HepG2 (cell line): ENCODE measurements around the gene PXMP4. TPM values are rescaled to one million over a fixed set of nuclear protein-coding genes. Genes with fewer than 3 reads are reported as not detected.

Experiments
- AGO1 ChIP-seq: fragments of 200-400 bp; formaldehyde crosslinking; IDR thresholded peaks from 2 replicates; pipeline ENCODE4 v1.6.1; 2017; ENCODE audit warnings: mild to moderate bottlenecking, low read depth, low read length, moderate library complexity; ENCODE audit not compliant: poor library complexity, severe bottlenecking
- CHCHD3 ChIP-seq: sonication (generic); formaldehyde crosslinking; IDR thresholded peaks from 2 replicates; pipeline ENCODE4 v1.8.0; 2022; ENCODE audit warnings: mild to moderate bottlenecking, missing genetic modification reagents, moderate library complexity
- CHD2 ChIP-seq: IDR thresholded peaks from 2 replicates; pipeline ENCODE4 v1.6.1; 2011; ENCODE audit warnings: low read depth, low read length, improper control_type of control experiment
- CREB1 ChIP-seq, 2 experiments: fragments of 450-650 bp in 1 of 2; IDR thresholded peaks; 2 replicates each; pipeline ENCODE4 v1.6.1; 2016 to 2017; ENCODE audit warnings: control low read depth in 1 of 2, mild to moderate bottlenecking in 1 of 2, missing compliant biosample characterization in 1 of 2, missing genetic modification characterization in 1 of 2
- FOXP1 ChIP-seq, 2 experiments: fragments of 450-650 bp in 1 of 2; IDR thresholded peaks; 2 replicates each; pipeline ENCODE4 v1.6.1; 2017 to 2018; ENCODE audit warnings: antibody characterized with exemption in 1 of 2
- GTF2F1 ChIP-seq: fragments of 150-350 bp; IDR thresholded peaks from 2 replicates; pipeline ENCODE4 v1.6.1; 2014; ENCODE audit warnings: low read length
- HNRNPLL ChIP-seq: fragments of 200-400 bp; formaldehyde crosslinking; IDR thresholded peaks from 2 replicates; pipeline ENCODE4 v1.6.1; 2017; ENCODE audit warnings: mild to moderate bottlenecking, low read depth, low read length; ENCODE audit not compliant: poor library complexity, severe bottlenecking
- KDM5B ChIP-seq: sonication (generic); formaldehyde crosslinking; IDR thresholded peaks from 2 replicates; pipeline ENCODE4 v1.4.0; 2020; ENCODE audit warnings: missing genetic modification reagents, mild to moderate bottlenecking, borderline replicate concordance
- PCBP2 ChIP-seq: fragments of 200-400 bp; formaldehyde crosslinking; optimal IDR thresholded peaks from 2 replicates; pipeline ENCODE3; 2018; ENCODE audit warnings: low read length, low read depth; ENCODE audit not compliant: poor library complexity, severe bottlenecking
- RARG ChIP-seq: sonication (generic); formaldehyde crosslinking; IDR thresholded peaks from 2 replicates; pipeline ENCODE4 v1.4.0; 2020; ENCODE audit warnings: low read depth, mild to moderate bottlenecking, missing genetic modification reagents
- RBFOX2 ChIP-seq: fragments of 200-400 bp; formaldehyde crosslinking; IDR thresholded peaks from 2 replicates; pipeline ENCODE4 v1.6.1; 2017; ENCODE audit warnings: low read depth, mild to moderate bottlenecking, low read length
- ZFY ChIP-seq: sonication (generic); formaldehyde crosslinking; IDR thresholded peaks from 2 replicates; pipeline ENCODE4 v1.4.0; 2020; ENCODE audit warnings: missing genetic modification reagents
- ZMYM2 ChIP-seq: sonication (generic); formaldehyde crosslinking; IDR thresholded peaks from 2 replicates; pipeline ENCODE4 v1.8.0; 2022; ENCODE audit warnings: mild to moderate bottlenecking, missing genetic modification reagents
- ZSCAN12 ChIP-seq: sonication (generic); formaldehyde crosslinking; IDR thresholded peaks from 2 replicates; pipeline ENCODE4 v1.9.0; 2021; ENCODE audit warnings: mild to moderate bottlenecking, missing genetic modification reagents
- polyA plus RNA-seq, 8 experiments: library from polyadenylated mRNA; depleted of rRNA in 3 of 8; stranded (reverse) in 7 of 8; unstranded in 1 of 8; fragments of >200 nt; fragmentation: Illumina TruSeq in 4 of 8; extraction: Trizol in 4 of 8; gene quantifications; 2 replicates each; pipeline versions ENCODE4 v1.2.1 to v1.2.3, GENCODE V29; 2011 to 2016; ENCODE audit warnings: low read depth in 4 of 8, missing spikeins in 1 of 8, mixed read lengths in 1 of 8; ENCODE audit not compliant: insufficient read depth in 1 of 8
- total RNA-seq, 5 experiments: library from RNA; depleted of rRNA; stranded (reverse); fragments of >200 nt; fragmentation: Illumina TruSeq; extraction: Trizol; gene quantifications; 2 replicates each; pipeline ENCODE4 v1.2.3, GENCODE V29; 2016; ENCODE audit warnings: low read depth in 1 of 5
- TF ChIP-seq, protein P1 (sequence below): sonication (generic); formaldehyde crosslinking; IDR thresholded peaks from 2 replicates; pipeline ENCODE4 v1.4.0; 2020; ENCODE audit warnings: missing genetic modification reagents
- TF ChIP-seq, protein P2 (sequence below): conservative IDR thresholded peaks from 2 replicates; pipeline ENCODE4 v1.6.1; 2018; ENCODE audit warnings: missing genetic modification reagents
- TF ChIP-seq, protein P3 (sequence below): sonication (generic); formaldehyde crosslinking; IDR thresholded peaks from 2 replicates; pipeline ENCODE4 v1.8.0; 2022; ENCODE audit warnings: missing genetic modification reagents, low read depth, mild to moderate bottlenecking, borderline replicate concordance
- TF ChIP-seq, protein P4 (sequence below), 2 experiments: fragments of 450-650 bp in 1 of 2; sonication (generic) in 1 of 2; formaldehyde crosslinking; IDR thresholded peaks; 2 replicates each; pipeline versions ENCODE4 v1.5.0 to v1.8.0; 2020 to 2022; ENCODE audit warnings: mild to moderate bottlenecking in 1 of 2, missing genetic modification reagents in 1 of 2
- TF ChIP-seq, protein P5 (sequence below): IDR thresholded peaks from 2 replicates; pipeline ENCODE4 v1.6.1; 2016; ENCODE audit warnings: missing genetic modification reagents, missing compliant biosample characterization
- TF ChIP-seq, protein P6 (sequence below): sonication (generic); formaldehyde crosslinking; IDR thresholded peaks from 2 replicates; pipeline ENCODE4 v1.4.0; 2020; ENCODE audit warnings: missing genetic modification reagents
- TF ChIP-seq, protein P7 (sequence below): sonication (generic); formaldehyde crosslinking; IDR thresholded peaks from 2 replicates; pipeline ENCODE4 v1.5.1; 2020; ENCODE audit warnings: missing genetic modification reagents, mild to moderate bottlenecking, borderline replicate concordance

PXMP4 gene
- total and polyA plus RNA-seq, 2 of the 13 experiments (the other 11 are each of a cell fraction or from before 2014, with no cell fraction given): not detected

DNA sequence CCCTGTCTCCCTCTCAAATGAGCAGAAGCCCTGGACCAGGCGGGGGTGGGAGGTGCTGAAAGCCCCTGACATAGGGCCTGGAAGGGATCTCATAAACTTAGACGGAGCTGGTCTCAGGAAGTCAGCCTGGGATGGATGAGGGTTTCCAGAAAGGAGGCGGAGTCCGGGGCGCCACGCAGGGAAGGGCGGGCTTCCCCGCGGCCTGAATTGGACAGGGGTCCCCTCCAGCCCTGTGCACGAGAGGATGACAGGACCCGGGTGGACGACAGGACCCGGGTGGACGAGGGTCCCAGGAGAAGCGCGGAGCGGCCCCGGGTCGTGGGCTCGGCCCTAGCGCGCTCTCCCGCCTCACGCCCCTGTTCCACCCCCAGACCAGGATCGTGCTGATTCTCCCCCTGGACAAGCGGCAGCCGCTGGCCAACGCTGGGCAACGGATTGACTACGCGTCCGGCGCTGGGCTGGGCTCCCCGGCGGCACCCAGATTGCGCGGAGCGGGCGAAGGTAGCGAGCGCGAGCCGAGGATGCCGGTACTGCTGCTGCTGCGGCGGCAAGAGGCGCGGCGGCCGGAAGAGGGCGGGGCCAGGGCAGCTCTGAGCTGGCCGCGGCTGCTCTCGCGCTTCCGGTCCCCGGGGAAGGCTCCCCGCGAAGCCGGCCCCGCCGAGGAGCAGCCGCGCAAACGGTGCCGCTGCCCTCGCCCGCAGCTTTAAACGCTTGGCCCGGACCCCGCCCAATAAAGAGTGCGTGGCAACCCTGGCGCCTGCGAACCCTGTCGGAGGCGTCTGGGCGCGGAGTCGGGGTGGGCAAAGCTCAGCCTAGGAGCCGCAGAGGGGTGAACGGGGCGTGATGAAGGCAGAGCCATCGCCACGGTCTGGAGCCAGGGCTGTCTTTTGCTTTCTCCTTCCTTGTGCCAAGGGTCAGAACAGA is 56.7 kb downstream of the PXMP4 start (continued):
- TF ChIP-seq, protein P1, sequence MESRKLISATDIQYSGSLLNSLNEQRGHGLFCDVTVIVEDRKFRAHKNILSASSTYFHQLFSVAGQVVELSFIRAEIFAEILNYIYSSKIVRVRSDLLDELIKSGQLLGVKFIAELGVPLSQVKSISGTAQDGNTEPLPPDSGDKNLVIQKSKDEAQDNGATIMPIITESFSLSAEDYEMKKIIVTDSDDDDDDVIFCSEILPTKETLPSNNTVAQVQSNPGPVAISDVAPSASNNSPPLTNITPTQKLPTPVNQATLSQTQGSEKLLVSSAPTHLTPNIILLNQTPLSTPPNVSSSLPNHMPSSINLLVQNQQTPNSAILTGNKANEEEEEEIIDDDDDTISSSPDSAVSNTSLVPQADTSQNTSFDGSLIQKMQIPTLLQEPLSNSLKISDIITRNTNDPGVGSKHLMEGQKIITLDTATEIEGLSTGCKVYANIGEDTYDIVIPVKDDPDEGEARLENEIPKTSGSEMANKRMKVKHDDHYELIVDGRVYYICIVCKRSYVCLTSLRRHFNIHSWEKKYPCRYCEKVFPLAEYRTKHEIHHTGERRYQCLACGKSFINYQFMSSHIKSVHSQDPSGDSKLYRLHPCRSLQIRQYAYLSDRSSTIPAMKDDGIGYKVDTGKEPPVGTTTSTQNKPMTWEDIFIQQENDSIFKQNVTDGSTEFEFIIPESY (CRISPR knock-in tag): no peak; the same call in 1 of the 2 replicates
- TF ChIP-seq CHD2 (no peak), AGO1 (peak; percentile 99), GTF2F1 (no peak), ZMYM2 (peak; percentile 37; the same call in 1 of the 2 replicates), CHCHD3 (CRISPR knock-in tag) (peak; percentile 68; the same call in 1 of the 2 replicates), ZFY (CRISPR knock-in tag) (peak; percentile 82), RBFOX2 (peak; percentile 99), RARG (CRISPR knock-in tag) (no peak; the same call in 1 of the 2 replicates), HNRNPLL (peak; percentile 93), KDM5B (CRISPR knock-in tag) (peak; percentile 99), PCBP2 (no peak), FOXP1 (IDR thresholded peaks at IDR 0.05) (no peak), FOXP1 (CRISPR knock-in tag; IDR thresholded peaks at IDR 0.05) (no peak; the same call in 1 of the 2 replicates), CREB1 (IDR thresholded peaks at IDR 0.05) (no peak), CREB1 (CRISPR knock-in tag; IDR thresholded peaks at IDR 0.05) (no peak), ZSCAN12 (CRISPR knock-in tag) (0 out of 2 replicates have a peak, but pooled peaks have one; percentile 53)
- TF ChIP-seq, protein P2, sequence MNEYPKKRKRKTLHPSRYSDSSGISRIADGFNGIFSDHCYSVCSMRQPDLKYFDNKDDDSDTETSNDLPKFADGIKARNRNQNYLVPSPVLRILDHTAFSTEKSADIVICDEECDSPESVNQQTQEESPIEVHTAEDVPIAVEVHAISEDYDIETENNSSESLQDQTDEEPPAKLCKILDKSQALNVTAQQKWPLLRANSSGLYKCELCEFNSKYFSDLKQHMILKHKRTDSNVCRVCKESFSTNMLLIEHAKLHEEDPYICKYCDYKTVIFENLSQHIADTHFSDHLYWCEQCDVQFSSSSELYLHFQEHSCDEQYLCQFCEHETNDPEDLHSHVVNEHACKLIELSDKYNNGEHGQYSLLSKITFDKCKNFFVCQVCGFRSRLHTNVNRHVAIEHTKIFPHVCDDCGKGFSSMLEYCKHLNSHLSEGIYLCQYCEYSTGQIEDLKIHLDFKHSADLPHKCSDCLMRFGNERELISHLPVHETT: peak; percentile 78; the same call in 1 of the 2 replicates
- TF ChIP-seq, protein P3, sequence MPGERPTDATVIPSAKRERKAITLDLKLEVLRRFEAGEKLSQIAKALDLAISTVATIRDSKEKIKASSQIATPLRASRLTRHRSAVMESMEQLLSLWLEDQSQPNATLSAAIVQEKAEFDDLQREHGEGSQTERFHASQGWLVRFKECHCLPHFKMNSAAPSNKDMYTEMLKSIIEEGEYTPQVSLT (CRISPR knock-in tag): no peak
- TF ChIP-seq, protein P4, sequence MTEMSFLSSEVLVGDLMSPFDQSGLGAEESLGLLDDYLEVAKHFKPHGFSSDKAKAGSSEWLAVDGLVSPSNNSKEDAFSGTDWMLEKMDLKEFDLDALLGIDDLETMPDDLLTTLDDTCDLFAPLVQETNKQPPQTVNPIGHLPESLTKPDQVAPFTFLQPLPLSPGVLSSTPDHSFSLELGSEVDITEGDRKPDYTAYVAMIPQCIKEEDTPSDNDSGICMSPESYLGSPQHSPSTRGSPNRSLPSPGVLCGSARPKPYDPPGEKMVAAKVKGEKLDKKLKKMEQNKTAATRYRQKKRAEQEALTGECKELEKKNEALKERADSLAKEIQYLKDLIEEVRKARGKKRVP (CRISPR knock-in tag; IDR thresholded peaks at IDR 0.05): peak in 1 of 2 experiments; percentile 70; a peak in 1 of 4 replicates
- TF ChIP-seq, protein P5, sequence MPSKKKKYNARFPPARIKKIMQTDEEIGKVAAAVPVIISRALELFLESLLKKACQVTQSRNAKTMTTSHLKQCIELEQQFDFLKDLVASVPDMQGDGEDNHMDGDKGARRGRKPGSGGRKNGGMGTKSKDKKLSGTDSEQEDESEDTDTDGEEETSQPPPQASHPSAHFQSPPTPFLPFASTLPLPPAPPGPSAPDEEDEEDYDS (CRISPR knock-in tag): peak; percentile 70
- TF ChIP-seq, protein P6, sequence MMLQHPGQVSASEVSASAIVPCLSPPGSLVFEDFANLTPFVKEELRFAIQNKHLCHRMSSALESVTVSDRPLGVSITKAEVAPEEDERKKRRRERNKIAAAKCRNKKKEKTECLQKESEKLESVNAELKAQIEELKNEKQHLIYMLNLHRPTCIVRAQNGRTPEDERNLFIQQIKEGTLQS: no peak; the same call in 1 of the 2 replicates
- TF ChIP-seq, protein P7, sequence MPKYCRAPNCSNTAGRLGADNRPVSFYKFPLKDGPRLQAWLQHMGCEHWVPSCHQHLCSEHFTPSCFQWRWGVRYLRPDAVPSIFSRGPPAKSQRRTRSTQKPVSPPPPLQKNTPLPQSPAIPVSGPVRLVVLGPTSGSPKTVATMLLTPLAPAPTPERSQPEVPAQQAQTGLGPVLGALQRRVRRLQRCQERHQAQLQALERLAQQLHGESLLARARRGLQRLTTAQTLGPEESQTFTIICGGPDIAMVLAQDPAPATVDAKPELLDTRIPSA (CRISPR knock-in tag): peak; percentile 93; the same call in 1 of the 2 replicates
